Liver (tissue), 9 donors: ENCODE measurements around the gene STX11. TPM values are rescaled to one million over a fixed set of nuclear protein-coding genes. Genes with fewer than 3 reads are reported as not detected.

ENCODE experiments used
- DNase-seq: peaks from one replicate; pipeline ENCODE4 v3.0.0-alpha.2; 2017; ENCODE audit warnings: low spot score
- H3K27ac ChIP-seq, 2 donors: one replicate each; pipeline ENCODE4 v1.7.0; 2013; ENCODE audit warnings: inconsistent platforms in 2 of 2, low read length in 2 of 2, control low read depth in 1 of 2, low read depth in 1 of 2, mild to moderate bottlenecking in 1 of 2
- H3K27me3 ChIP-seq, 4 donors: one replicate each; pipeline versions ENCODE4 v1.6.1 to v1.7.0; 2013; ENCODE audit warnings: low read length in 3 of 4, inconsistent platforms in 1 of 4, mild to moderate bottlenecking in 1 of 4, moderate library complexity in 1 of 4; ENCODE audit not compliant: control insufficient read depth in 4 of 4, insufficient read depth in 4 of 4
- H3K36me3 ChIP-seq, 4 donors: one replicate each; pipeline versions ENCODE4 v1.6.1 to v1.7.0; 2013; ENCODE audit warnings: low read length in 3 of 4, mild to moderate bottlenecking in 3 of 4, low read depth in 1 of 4, moderate library complexity in 1 of 4; ENCODE audit not compliant: control insufficient read depth in 4 of 4, insufficient read depth in 3 of 4
- H3K4me1 ChIP-seq, 4 donors: one replicate each; pipeline versions ENCODE4 v1.6.1 to v1.7.0; 2013; ENCODE audit warnings: low read length in 3 of 4, mild to moderate bottlenecking in 3 of 4, moderate library complexity in 1 of 4; ENCODE audit not compliant: control insufficient read depth in 4 of 4, insufficient read depth in 4 of 4
- H3K4me3 ChIP-seq, 3 donors: one replicate each; pipeline versions ENCODE4 v1.6.1 to v1.7.0; 2013; ENCODE audit warnings: low read length in 3 of 3, control low read depth in 1 of 3, low read depth in 1 of 3, mild to moderate bottlenecking in 1 of 3
- H3K9ac ChIP-seq, 2 donors: one replicate each; pipeline ENCODE4 v1.7.0; 2013; ENCODE audit warnings: low read length in 2 of 2, mild to moderate bottlenecking in 2 of 2, moderate library complexity in 2 of 2, control low read depth in 1 of 2, low read depth in 1 of 2
- H3K9me3 ChIP-seq, 4 donors: one replicate each; pipeline versions ENCODE4 v1.6.1 to v1.7.0; 2013; ENCODE audit warnings: low read length in 3 of 4; ENCODE audit not compliant: control insufficient read depth in 4 of 4
- ATF3 ChIP-seq: IDR thresholded peaks from 2 replicates; pipeline ENCODE4 v1.6.1; 2016; ENCODE audit warnings: antibody characterized with exemption
- CTCF ChIP-seq: fragments of 150-350 bp; IDR thresholded peaks from 2 replicates; pipeline ENCODE4 v1.5.1; 2017; ENCODE audit warnings: improper control_type of control experiment, low read depth, low read length; ENCODE audit not compliant: missing input control
- EGR1 ChIP-seq, 2 donors: IDR thresholded peaks; 2 replicates each; pipeline ENCODE4 v1.6.1; 2016 to 2018; ENCODE audit warnings: antibody characterized with exemption in 2 of 2, low read depth in 2 of 2
- FOXA1 ChIP-seq: IDR thresholded peaks from 2 replicates; pipeline ENCODE4 v1.6.1; 2016; ENCODE audit warnings: antibody characterized with exemption
- FOXA2 ChIP-seq: IDR thresholded peaks from 2 replicates; pipeline ENCODE4 v1.6.1; 2016; ENCODE audit warnings: antibody characterized with exemption
- GABPA ChIP-seq, 2 donors: IDR thresholded peaks in 1 of 2; conservative IDR thresholded peaks in 1 of 2; 2 replicates each; pipeline ENCODE4 v1.6.1; 2016; ENCODE audit warnings: antibody characterized with exemption in 2 of 2, mild to moderate bottlenecking in 1 of 2, moderate library complexity in 1 of 2
- HNF4A ChIP-seq, 2 donors: conservative IDR thresholded peaks; 2 replicates each; pipeline ENCODE4 v1.6.1; 2016; ENCODE audit warnings: antibody characterized with exemption in 2 of 2, mild to moderate bottlenecking in 2 of 2
- HNF4G ChIP-seq: IDR thresholded peaks from 2 replicates; pipeline ENCODE4 v1.6.1; 2016; ENCODE audit warnings: antibody characterized with exemption
- JUND ChIP-seq, 2 donors: IDR thresholded peaks; 2 replicates each; pipeline ENCODE4 v1.6.1; 2016; ENCODE audit warnings: antibody characterized with exemption in 2 of 2
- MAX ChIP-seq: IDR thresholded peaks from 2 replicates; pipeline ENCODE4 v1.6.1; 2016; ENCODE audit warnings: antibody characterized with exemption
- NR2F2 ChIP-seq: IDR thresholded peaks from 2 replicates; pipeline ENCODE4 v1.6.1; 2016; ENCODE audit warnings: antibody characterized with exemption
- RAD21 ChIP-seq, 2 donors: IDR thresholded peaks; 2 replicates each; pipeline ENCODE4 v1.6.1; 2016; ENCODE audit warnings: antibody characterized with exemption in 2 of 2, mild to moderate bottlenecking in 2 of 2
- REST ChIP-seq: IDR thresholded peaks from 2 replicates; pipeline ENCODE4 v1.6.1; 2016; ENCODE audit warnings: antibody characterized with exemption, mild to moderate bottlenecking
- RXRA ChIP-seq, 2 donors: IDR thresholded peaks; 2 replicates each; pipeline ENCODE4 v1.6.1; 2017 to 2018; ENCODE audit warnings: antibody characterized with exemption in 2 of 2, mild to moderate bottlenecking in 1 of 2
- SP1 ChIP-seq: IDR thresholded peaks from 2 replicates; pipeline ENCODE4 v1.6.1; 2018; ENCODE audit warnings: antibody characterized with exemption, mild to moderate bottlenecking
- TAF1 ChIP-seq: conservative IDR thresholded peaks from 2 replicates; pipeline ENCODE4 v1.6.1; 2016; ENCODE audit warnings: antibody characterized with exemption, mild to moderate bottlenecking
- YY1 ChIP-seq: IDR thresholded peaks from 2 replicates; pipeline ENCODE4 v1.6.1; 2016; ENCODE audit warnings: antibody characterized with exemption, mild to moderate bottlenecking
- ZBTB33 ChIP-seq: IDR thresholded peaks from 2 replicates; pipeline ENCODE4 v1.6.1; 2016; ENCODE audit warnings: antibody characterized with exemption
- WGBS: extraction: QIAGEN DNeasy Blood & Tissue Kit; methylation state at CpG from one replicate; pipeline ENCODE4 v1.1.7; 2013; 5-methylcytosine and 5-hydroxymethylcytosine counted together
- polyA plus RNA-seq, 2 donors: library from polyadenylated mRNA; stranded (reverse) in 1 of 2; unstranded in 1 of 2; fragments of 200-250 nt in 1 of 2; fragments of >200 nt in 1 of 2; fragmentation: Nextera tagmentation in 1 of 2; extraction: Ambion mirVana in 1 of 2; gene quantifications; one replicate each; pipeline versions ENCODE4 v1.2.1 to v1.2.3, GENCODE V29; 2013 to 2015
- total RNA-seq, 2 donors: library from RNA; depleted of rRNA; stranded (reverse); fragments of >200 nt; gene quantifications; one replicate each; pipeline ENCODE4 v1.2.3, GENCODE V29; 2014
- donor health status: healthy.
- donor health status: healthy.
- donor health status: healthy.
- donor health status: healthy.
- donor health status: healthy.

STX11 gene
- total and polyA plus RNA-seq, 4 donors = 1.3 to 4.9 (median 3.4) TPM

GRCh38 chr6:144194293-144194810 lies 44.0 kb downstream of the STX11 start:
- Histone ChIP-seq H3K4me3 (no peak overlapping the region), H3K4me1 (no peaks in the 10 kb centered on the region), H3K27me3 (no peaks in the 10 kb centered on the region), H3K9me3 (no peaks in the 10 kb centered on the region), H3K9ac (no peak overlapping the region), H3K27ac (no peak overlapping the region), H3K36me3 (no peaks in the 10 kb centered on the region)
- 60% methylated on average over 7 of the region's 7 CpGs for WGBS
- no peak for TF ChIP-seq HNF4G
- no peak for TF ChIP-seq CTCF
- TF ChIP-seq JUND (IDR thresholded peaks at IDR 0.05) = no peak
- no peak for TF ChIP-seq TAF1
- no peak for TF ChIP-seq RXRA (IDR thresholded peaks at IDR 0.05)
- TF ChIP-seq EGR1 (IDR thresholded peaks at IDR 0.05; ENCODE audit: low read depth in 2 of 2) = no peak
- TF ChIP-seq FOXA2 = no peak
- no peak for TF ChIP-seq FOXA1
- TF ChIP-seq RAD21 (IDR thresholded peaks at IDR 0.05) = no peak
- no peak for TF ChIP-seq MAX
- no peak for TF ChIP-seq ZBTB33
- no peak for TF ChIP-seq SP1
- TF ChIP-seq YY1 = no peak
- TF ChIP-seq HNF4A (conservative IDR thresholded peaks at IDR 0.05) = no peak
- TF ChIP-seq GABPA (IDR thresholded peaks at IDR 0.05 in 1 of 2, conservative IDR thresholded peaks at IDR 0.05 in 1 of 2) = no peak
- no peak for TF ChIP-seq REST
- no peak for TF ChIP-seq ATF3
- TF ChIP-seq NR2F2 = no peak
- DNase-seq = no peak
